Osteoblast (primary cell): ENCODE results near the gene ALDOA. TPM values are rescaled to one million over a fixed set of nuclear protein-coding genes. Genes with fewer than 3 reads are reported as not detected.

ENCODE experiments used
- DNase-seq: peaks from one replicate; pipeline ENCODE4 v3.0.0; 2011; ENCODE audit warnings: low spot score, mixed read lengths; ENCODE audit not compliant: insufficient read length; ENCODE audit errors: missing footprints
- H2AFZ ChIP-seq: 2 replicates; pipeline ENCODE4 v1.6.0; 2011; ENCODE audit warnings: mild to moderate bottlenecking, low read length
- H3K27ac ChIP-seq: 2 replicates; pipeline ENCODE4 v1.5.1; 2011; ENCODE audit warnings: mild to moderate bottlenecking, low read depth, low read length, moderate library complexity
- H3K27me3 ChIP-seq: 2 replicates; pipeline ENCODE4 v1.6.0; 2012; ENCODE audit warnings: mild to moderate bottlenecking, control low read depth, inconsistent platforms, low read length, moderate library complexity; ENCODE audit not compliant: insufficient read depth
- H3K36me3 ChIP-seq: 2 replicates; pipeline ENCODE4 v1.5.1; 2011; ENCODE audit warnings: mild to moderate bottlenecking, low read length, control low read depth, moderate library complexity; ENCODE audit not compliant: insufficient read depth
- H3K4me1 ChIP-seq: 2 replicates; pipeline ENCODE4 v1.5.1; 2011; ENCODE audit warnings: mild to moderate bottlenecking, low read length, control low read depth, moderate library complexity; ENCODE audit not compliant: insufficient read depth
- H3K4me2 ChIP-seq: 2 replicates; pipeline ENCODE4 v1.6.0; 2011; ENCODE audit warnings: mild to moderate bottlenecking, low read length; ENCODE audit not compliant: insufficient read depth
- H3K4me3 ChIP-seq: fragments of 200-600 bp; sonication (generic); 3 replicates; pipeline ENCODE4 v1.5.1; 2012; ENCODE audit warnings: mild to moderate bottlenecking, low read length, inconsistent platforms; ENCODE audit not compliant: insufficient read depth
- H3K79me2 ChIP-seq: 2 replicates; pipeline ENCODE4 v1.6.0; 2012; ENCODE audit warnings: mild to moderate bottlenecking, low read length, control low read depth, inconsistent platforms; ENCODE audit not compliant: insufficient read depth
- H3K9me3 ChIP-seq: 2 replicates; pipeline ENCODE4 v1.5.1; 2011; ENCODE audit warnings: low read depth, low read length, control low read depth
- H4K20me1 ChIP-seq: 2 replicates; pipeline ENCODE4 v1.6.0; 2012; ENCODE audit warnings: mild to moderate bottlenecking, low read length, control low read depth; ENCODE audit not compliant: insufficient read depth
- CTCF ChIP-seq: IDR thresholded peaks from 2 replicates; pipeline ENCODE4 v1.5.1; 2011; ENCODE audit warnings: mild to moderate bottlenecking, low read depth, low read length, moderate library complexity; ENCODE audit errors: extremely low read depth
- total RNA-seq: library from RNA; depleted of rRNA; stranded (reverse); fragments of >200 nt; gene quantifications from 2 replicates; pipeline ENCODE4 v1.2.3, GENCODE V29; 2012

Gene ALDOA
- total RNA-seq, 1 donor: 705 TPM

GRCh38 chr16:30075503-30076275, 10.1 kb downstream of the ALDOA start, which contains the start of gene PPP4C:
Gene PPP4C, plus strand, starts transcription at chr16:30075994. Its CDS starts 384 bp downstream, at chr16:30076378.
- peaks cover 35% of the 10 kb centered on the region for H4K20me1 ChIP-seq
- peaks cover 54% of the 10 kb centered on the region for H3K36me3 ChIP-seq
- no peak for TF ChIP-seq CTCF
- peaks cover 17% of the 10 kb centered on the region for H3K4me1 ChIP-seq
- H2AFZ ChIP-seq: peak within 1 kb of the TSS; percentile 74
- peak within 1 kb of the TSS; percentile 70 for H3K27ac ChIP-seq
- H3K27me3 ChIP-seq: no peaks in the 10 kb centered on the region
- peak within 1 kb of the TSS; percentile 92 for H3K4me2 ChIP-seq
- H3K79me2 ChIP-seq: peaks cover 65% of the 10 kb centered on the region
- H3K4me3 ChIP-seq: peak within 1 kb of the TSS; percentile 99
- H3K9me3 ChIP-seq: no peaks in the 10 kb centered on the region
- peak; percentile 99 for DNase-seq

- Histone ChIP-seq H3K79me2 (peaks cover 66% of the 10 kb centered on the region), H4K20me1 (peaks cover 32% of the 10 kb centered on the region), H3K4me2 (peak overlapping the region; percentile 92), H3K27ac (peak overlapping the region; percentile 70), H3K36me3 (peaks cover 55% of the 10 kb centered on the region), H3K27me3 (no peaks in the 10 kb centered on the region), H3K9me3 (no peaks in the 10 kb centered on the region), H3K4me3 (peak overlapping the region; percentile 99), H3K4me1 (peaks cover 17% of the 10 kb centered on the region), H2AFZ (peak overlapping the region; percentile 60)
- DNase-seq: peak; percentile 91
- TF ChIP-seq CTCF: no peak
These were observed 10.8 kb downstream of the ALDOA start for GRCh38 chr16:30076276-30076791.

DNA sequence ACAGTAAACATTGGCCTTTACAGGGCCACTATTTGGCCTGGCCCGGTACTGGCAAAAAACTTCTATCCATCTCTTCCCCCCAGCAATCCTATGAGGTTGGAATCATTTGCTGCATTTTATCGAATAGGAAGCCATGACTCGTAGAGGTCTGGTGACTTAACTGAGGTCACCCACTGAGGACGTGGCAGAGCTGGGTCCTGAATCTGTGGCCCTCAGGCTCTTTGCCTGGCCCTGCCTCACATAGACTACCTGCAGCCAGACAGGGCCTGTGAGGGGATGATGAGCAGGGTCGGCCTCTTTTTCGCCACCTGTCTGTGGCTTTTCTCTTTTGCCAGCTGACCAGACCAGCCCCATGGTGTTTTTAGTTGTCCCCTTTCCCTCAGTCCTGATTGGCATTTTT, 12.1 kb downstream of the ALDOA start:
- TF ChIP-seq CTCF: no peak
- Histone ChIP-seq H4K20me1 (peaks cover 28% of the 10 kb centered on the region), H3K4me2 (peak overlapping the region; percentile 92), H2AFZ (no peak overlapping the region), H3K27me3 (no peaks in the 10 kb centered on the region), H3K27ac (peak overlapping the region; percentile 70), H3K4me1 (peaks cover 17% of the 10 kb centered on the region), H3K9me3 (no peaks in the 10 kb centered on the region), H3K4me3 (peak overlapping the region; percentile 99), H3K79me2 (peaks cover 64% of the 10 kb centered on the region), H3K36me3 (peaks cover 53% of the 10 kb centered on the region)
- DNase-seq: peak; percentile 85

DNA sequence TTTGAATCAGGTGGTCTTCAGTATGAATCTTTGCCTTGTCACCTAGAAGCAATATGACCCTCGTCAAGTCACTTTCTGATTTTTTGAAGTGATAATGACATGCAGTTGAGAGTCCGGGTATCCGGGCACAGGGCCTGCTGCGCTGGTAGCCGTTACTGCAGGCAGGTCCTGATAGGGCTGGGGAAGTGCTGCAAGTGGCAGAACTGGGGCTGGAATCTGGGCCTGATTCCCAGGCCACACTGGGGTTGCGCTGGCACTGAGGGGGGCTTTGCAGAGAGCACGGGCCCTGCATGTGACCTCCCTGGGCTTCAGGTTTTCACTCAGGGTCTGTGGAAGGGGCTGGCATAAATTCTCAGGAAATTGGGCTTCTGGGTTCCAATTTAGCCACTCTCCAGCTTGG, 13.2 kb downstream of the ALDOA start:
- Histone ChIP-seq H3K4me2 (no peak overlapping the region), H3K9me3 (no peaks in the 10 kb centered on the region), H3K4me3 (no peak overlapping the region), H2AFZ (no peak overlapping the region), H3K79me2 (peaks cover 70% of the 10 kb centered on the region), H3K4me1 (peaks cover 17% of the 10 kb centered on the region), H3K27me3 (no peaks in the 10 kb centered on the region), H3K27ac (no peak overlapping the region), H4K20me1 (peaks cover 28% of the 10 kb centered on the region), H3K36me3 (peaks cover 54% of the 10 kb centered on the region)
- TF ChIP-seq CTCF: no peak
- DNase-seq: peak; percentile 39
